ENCODE measurements around the gene ORM1. TPM values are rescaled to one million over a fixed set of nuclear protein-coding genes. Genes with fewer than 3 reads are reported as not detected.

The ORM1 gene
- total and polyA plus RNA-seq, 2 of the 8 experiments (the other 6 are each of a cell fraction or from before 2014, with no cell fraction given): 0.32 TPM; not detected in 1

DNA sequence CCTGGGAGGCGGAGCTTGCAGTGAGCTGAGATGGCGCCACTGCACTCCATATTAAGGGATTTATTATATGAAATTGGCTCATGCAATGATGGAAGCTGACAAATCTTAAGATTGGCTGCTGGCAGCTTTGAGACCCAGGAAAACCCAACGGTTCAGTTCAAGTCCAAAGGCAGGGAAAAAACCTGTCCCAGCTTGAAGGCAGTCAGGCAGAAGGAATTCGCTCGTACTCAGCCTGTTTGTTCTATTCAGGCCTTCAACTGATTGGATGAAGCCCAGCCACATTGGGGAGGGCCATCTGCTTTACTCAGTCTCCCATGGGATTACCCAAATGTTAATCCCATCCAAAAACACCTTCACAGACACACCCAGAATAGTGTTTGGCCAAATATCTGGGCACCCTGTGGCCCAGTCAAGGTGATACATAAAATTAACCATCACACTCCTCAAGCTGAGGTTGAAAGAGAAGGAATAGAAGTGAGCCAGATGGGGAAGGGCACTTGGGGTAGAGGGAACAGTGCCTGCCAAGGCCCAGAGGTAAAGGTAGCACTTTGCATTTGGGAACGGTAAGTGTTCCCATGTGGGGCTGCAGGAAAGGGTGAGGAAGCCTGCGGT is 8.5 kb upstream of the ORM1 start:
- Histone ChIP-seq H3K23ac (ENCODE audit: insufficient read length) (no peak overlapping the region), H3K4me1 (replicated peaks in 1 of 4; ENCODE audit: control insufficient read depth in 3 of 4, insufficient read depth in 4 of 4, low read length in 3 of 4) (no peaks in the 10 kb centered on the region)

More for the DNA sequence above, 8.5 kb upstream of the ORM1 start:
- H2BK15ac ChIP-seq (ENCODE audit: low read length): no peak overlapping the region
- peaks cover 1% of the 10 kb centered on the region; the same call in 1 of the 2 replicates for H3K23me2 ChIP-seq (ENCODE audit: low read depth, low read length)
- H3K27ac ChIP-seq (ENCODE audit: low read depth, low read length): no peak overlapping the region
- no peak overlapping the region for H2BK20ac ChIP-seq (ENCODE audit: low read length)
- FAIRE-seq: no peak
- no peaks in the 10 kb centered on the region for H3K36me3 ChIP-seq (ENCODE audit: control insufficient read depth in 2 of 4, insufficient read depth in 4 of 4, low read length in 3 of 4)
- peak in 1 of 2 experiments; percentile 33 for DNase-seq (ENCODE audit: low read depth in 1 of 2, low spot score in 2 of 2)
- H2BK120ac ChIP-seq (replicated peaks; ENCODE audit: low read depth, low read length): no peak overlapping the region
- no peaks in the 10 kb centered on the region for H3K79me2 ChIP-seq (ENCODE audit: control insufficient read depth in 1 of 2, insufficient read depth in 2 of 2, low read length in 2 of 2)
- H4K5ac ChIP-seq (ENCODE audit: insufficient read length, low read depth, low read length): no peak overlapping the region
- H3K4ac ChIP-seq (replicated peaks; ENCODE audit: insufficient read length, low read depth, low read length): no peak overlapping the region
- H3K79me1 ChIP-seq (ENCODE audit: low read depth, low read length): no peaks in the 10 kb centered on the region
- no peak overlapping the region for H3K9ac ChIP-seq (replicated peaks in 1 of 4; ENCODE audit: extremely low read depth in 1 of 4, low read depth in 3 of 4, low read length in 3 of 4)
- no peaks in the 10 kb centered on the region for H3K9me3 ChIP-seq (ENCODE audit: insufficient read depth in 2 of 2, low read depth in 1 of 2, low read length in 1 of 2)
- no peaks in the 10 kb centered on the region for H4K20me1 ChIP-seq (replicated peaks in 1 of 2; ENCODE audit: control insufficient read depth in 1 of 2, insufficient read depth in 2 of 2, low read length in 2 of 2)
- H4K8ac ChIP-seq (ENCODE audit: extremely low read depth, insufficient read depth, low read length): no peak overlapping the region
- 91% methylated on average over 7 of the region's 7 CpGs; no CpG with 5 or more reads in 1 of the 2 experiments for WGBS, 2 experiments (ENCODE audit: extremely low coverage in 1 of 2, insufficient coverage in 1 of 2, insufficient read length in 1 of 2, insufficient replicate concordance in 2 of 2, low coverage in 1 of 2, low lambda C conversion rate in 2 of 2, missing lambda C conversion rate in 1 of 2)
- no peak overlapping the region for H3K4me3 ChIP-seq (ENCODE audit: extremely low read depth in 1 of 4, insufficient read depth in 2 of 4, low read depth in 3 of 4, low read length in 4 of 4)
- H3K4me2 ChIP-seq (ENCODE audit: insufficient read depth in 1 of 2, low read depth in 2 of 2, low read length in 2 of 2): no peak overlapping the region
- H3K27me3 ChIP-seq (replicated peaks in 1 of 4; ENCODE audit: control insufficient read depth in 3 of 4, extremely low read depth in 1 of 4, insufficient read depth in 3 of 4, low read length in 3 of 4): no peaks in the 10 kb centered on the region
- POLR2A ChIA-PET (ENCODE audit: partially characterized antibody): interaction anchor here (0.6 kb wide), 1 partner anchor 1879 kb away, joined by 3 read pairs; no protein-coding TSS in a partner anchor
- H2AFZ ChIP-seq (ENCODE audit: low read length): no peak overlapping the region
- no peak overlapping the region for H3K18ac ChIP-seq (ENCODE audit: extremely low read depth, low read length)
- no peak overlapping the region for H2AK5ac ChIP-seq (ENCODE audit: low read depth, low read length)
- TF ChIP-seq RFX5 (IDR thresholded peaks at IDR 0.05; ENCODE audit: borderline replicate concordance, low read depth, low read length): no peak
- no peak overlapping the region for H4K91ac ChIP-seq (replicated peaks; ENCODE audit: insufficient read length, low read length)
- H3K14ac ChIP-seq (ENCODE audit: insufficient read length): no peak overlapping the region
- H2BK5ac ChIP-seq (ENCODE audit: low read depth, low read length): no peak overlapping the region
- H3K56ac ChIP-seq (replicated peaks; ENCODE audit: insufficient read length, low read depth, low read length): no peak overlapping the region
- no peak overlapping the region for H2BK12ac ChIP-seq (ENCODE audit: low read depth, low read length)
- CTCF ChIA-PET (ENCODE audit: partially characterized antibody): interaction anchor here (0.7 to 4.6 kb wide), 6 partner anchors 15 to 231 kb away, joined by 3 to 29 read pairs (median 4); no protein-coding TSS in a partner anchor

All from H1 (cell line).